Measurements from ENCODE around the gene LAMC2. TPM values are rescaled to one million over a fixed set of nuclear protein-coding genes. Genes with fewer than 3 reads are reported as not detected.

Gene LAMC2
- total and polyA plus RNA-seq, 8 donors, result 38.1 to 104 (median 46.6) TPM

- Histone ChIP-seq H3K4me1 (no peaks in the 10 kb centered on the region), H3K36me3 (no peaks in the 10 kb centered on the region), H3K4me3 (no peak overlapping the region), H3K27ac (no peak overlapping the region), H3K9me3 (no peaks in the 10 kb centered on the region), H3K27me3 (no peaks in the 10 kb centered on the region)
- TF ChIP-seq CTCF (IDR thresholded peaks at IDR 0.05), result no peak
- intact Hi-C loops (cut with DNase I), result no loop called here
- DNase-seq (no peak), ATAC-seq (no peak)
These were observed 17.0 kb downstream of the LAMC2 start for GRCh38 chr1:183203094-183203493.

- Histone ChIP-seq H3K36me3 (no peaks in the 10 kb centered on the region), H3K27me3 (no peaks in the 10 kb centered on the region), H3K27ac (peak overlapping the region in 1 of 2 donors; percentile 8), H3K4me3 (no peak overlapping the region), H3K9me3 (no peaks in the 10 kb centered on the region), H3K4me1 (no peaks in the 10 kb centered on the region)
- intact Hi-C loops (cut with DNase I), result no loop called here
- TF ChIP-seq CTCF (IDR thresholded peaks at IDR 0.05), result no peak
- ATAC-seq, result peak; percentile 25
- DNase-seq, result peak in 2 of 4 donors; percentile 80 to 89
These were observed 19.2 kb downstream of the LAMC2 start for GRCh38 chr1:183205196-183205781.

- H3K27me3 ChIP-seq, result no peaks in the 10 kb centered on the region
- no peak overlapping the region for H3K4me3 ChIP-seq
- no peak for DNase-seq
- H3K9me3 ChIP-seq, result no peaks in the 10 kb centered on the region
- no peaks in the 10 kb centered on the region for H3K4me1 ChIP-seq
- ATAC-seq, result no peak
- no peak overlapping the region for H3K27ac ChIP-seq
- intact Hi-C loops (cut with DNase I), result no loop called here
- H3K36me3 ChIP-seq, result no peaks in the 10 kb centered on the region
- TF ChIP-seq CTCF (IDR thresholded peaks at IDR 0.05), result no peak
These were observed 20.6 kb downstream of the LAMC2 start for GRCh38 chr1:183206538-183207122.

- H3K9me3 ChIP-seq, result no peaks in the 10 kb centered on the region
- no peak overlapping the region for H3K27ac ChIP-seq
- DNase-seq (no peak), ATAC-seq (peak; percentile 51)
- TF ChIP-seq CTCF (IDR thresholded peaks at IDR 0.05), result no peak
- no peaks in the 10 kb centered on the region for H3K27me3 ChIP-seq
- intact Hi-C loops (cut with DNase I), result no loop called here
- no peaks in the 10 kb centered on the region for H3K36me3 ChIP-seq
- H3K4me3 ChIP-seq, result no peak overlapping the region
- H3K4me1 ChIP-seq, result peaks cover 0 to 3% of the 10 kb centered on the region in 2 donors
These were observed 23.6 kb downstream of the LAMC2 start for GRCh38 chr1:183209533-183210158.

- Histone ChIP-seq H3K4me3 (no peak overlapping the region), H3K27me3 (no peaks in the 10 kb centered on the region), H3K36me3 (no peaks in the 10 kb centered on the region), H3K4me1 (peaks cover 0 to 6% of the 10 kb centered on the region in 2 donors), H3K27ac (no peak overlapping the region), H3K9me3 (no peaks in the 10 kb centered on the region)
- no peak for ATAC-seq
- intact Hi-C loops (cut with DNase I), result no loop called here
- DNase-seq, result no peak
- TF ChIP-seq CTCF (IDR thresholded peaks at IDR 0.05), result no peak
These were observed 24.6 kb downstream of the LAMC2 start for GRCh38 chr1:183210681-183211080.

All from left lung (tissue), 10 donors.